Testis (tissue), 3 donors: ENCODE data around the gene WDR86. TPM values are rescaled to one million over a fixed set of nuclear protein-coding genes. Genes with fewer than 3 reads are reported as not detected.

Experiments used
- DNase-seq: peaks from one replicate; pipeline ENCODE4 v3.0.0-alpha.2; 2019
- H3K27ac ChIP-seq, 2 donors: fragments of 200-600 bp; sonication (generic); one replicate each; pipeline ENCODE4 v1.5.1; 2019
- H3K27me3 ChIP-seq: fragments of 200-600 bp; sonication (generic); one replicate; pipeline ENCODE4 v1.5.1; 2019
- H3K36me3 ChIP-seq: fragments of 200-600 bp; sonication (generic); one replicate; pipeline ENCODE4 v1.5.1; 2017; ENCODE audit warnings: low read depth; ENCODE audit errors: missing control alignments
- H3K4me1 ChIP-seq: fragments of 200-600 bp; sonication (generic); one replicate; pipeline ENCODE4 v1.5.1; 2019
- H3K4me3 ChIP-seq, 2 donors: fragments of 200-600 bp; sonication (generic); one replicate each; pipeline ENCODE4 v1.5.1; 2017 to 2019
- H3K9me3 ChIP-seq: fragments of 200-600 bp; sonication (generic); one replicate; pipeline ENCODE4 v1.5.1; 2017
- CTCF ChIP-seq, 3 experiments: fragments of 450-650 bp in 2 of 3; fragments of 200-600 bp in 1 of 3; sonication (generic) in 1 of 3; IDR thresholded peaks; one replicate each; pipeline ENCODE4 v1.5.1; 2016 to 2019; ENCODE audit warnings: antibody characterized with exemption in 3 of 3, mild to moderate bottlenecking in 2 of 3, moderate library complexity in 1 of 3
- POLR2A ChIP-seq: fragments of 450-650 bp; IDR thresholded peaks from one replicate; pipeline ENCODE4 v1.6.1; 2017; ENCODE audit warnings: antibody characterized with exemption, mild to moderate bottlenecking, moderate library complexity
- WGBS, 2 donors: methylation state at CpG; one replicate each; pipeline ENCODE4 v1.1.5; 2018; 5-methylcytosine and 5-hydroxymethylcytosine counted together
- intact Hi-C: fragments of 100-400 bp; cut with DNase I; formaldehyde crosslinking; loops from one replicate; pipeline ENCODE4 v1.15.1; 2023; ENCODE audit warnings: low total_unique reads
- polyA plus RNA-seq: library from polyadenylated mRNA; stranded (reverse); fragments of 350-450 nt; fragmentation: Illumina TruSeq; extraction: RNeasy Lipid Tissue Mini Kit (QIAGEN cat#74804); gene quantifications from one replicate; pipeline ENCODE4 v1.2.3, GENCODE V29; 2014; ENCODE audit warnings: low read depth, low replicate concordance; ENCODE audit not compliant: insufficient read depth
- total RNA-seq, 2 donors: library from RNA; depleted of rRNA; stranded (reverse); fragments of >200 nt; gene quantifications; one replicate each; pipeline ENCODE4 v1.2.3, GENCODE V29; 2016

Gene WDR86
- total and polyA plus RNA-seq, 3 donors from 2014 or later: 2.8 to 20.3 (median 9.6) TPM

- Histone ChIP-seq H3K4me3 (no peak overlapping the region), H3K36me3 (no peaks in the 10 kb centered on the region), H3K27me3 (no peaks in the 10 kb centered on the region), H3K27ac (no peak overlapping the region), H3K4me1 (peaks cover 8% of the 10 kb centered on the region), H3K9me3 (no peaks in the 10 kb centered on the region)
- intact Hi-C loops: no loop called here
- no peak for DNase-seq
- 96 to 100% methylated on average over 9 of the region's 9 CpGs for WGBS, 2 donors
- no peak for TF ChIP-seq POLR2A
- TF ChIP-seq CTCF (IDR thresholded peaks at IDR 0.05): no peak
Observed at GRCh38 chr7:151391358-151391730, 18.5 kb downstream of the WDR86 start.

- TF ChIP-seq CTCF (IDR thresholded peaks at IDR 0.05): no peak
- TF ChIP-seq POLR2A: no peak
- Histone ChIP-seq H3K9me3 (no peaks in the 10 kb centered on the region), H3K27ac (no peak overlapping the region), H3K4me3 (no peak overlapping the region), H3K27me3 (no peaks in the 10 kb centered on the region), H3K4me1 (peaks cover 8% of the 10 kb centered on the region), H3K36me3 (no peaks in the 10 kb centered on the region)
- intact Hi-C loops: no loop called here
- 83 to 87% methylated on average over 24 to 25 of the region's 25 CpGs for WGBS, 2 donors
- no peak for DNase-seq
Observed at GRCh38 chr7:151390598-151391357, 19.1 kb downstream of the WDR86 start.

DNA sequence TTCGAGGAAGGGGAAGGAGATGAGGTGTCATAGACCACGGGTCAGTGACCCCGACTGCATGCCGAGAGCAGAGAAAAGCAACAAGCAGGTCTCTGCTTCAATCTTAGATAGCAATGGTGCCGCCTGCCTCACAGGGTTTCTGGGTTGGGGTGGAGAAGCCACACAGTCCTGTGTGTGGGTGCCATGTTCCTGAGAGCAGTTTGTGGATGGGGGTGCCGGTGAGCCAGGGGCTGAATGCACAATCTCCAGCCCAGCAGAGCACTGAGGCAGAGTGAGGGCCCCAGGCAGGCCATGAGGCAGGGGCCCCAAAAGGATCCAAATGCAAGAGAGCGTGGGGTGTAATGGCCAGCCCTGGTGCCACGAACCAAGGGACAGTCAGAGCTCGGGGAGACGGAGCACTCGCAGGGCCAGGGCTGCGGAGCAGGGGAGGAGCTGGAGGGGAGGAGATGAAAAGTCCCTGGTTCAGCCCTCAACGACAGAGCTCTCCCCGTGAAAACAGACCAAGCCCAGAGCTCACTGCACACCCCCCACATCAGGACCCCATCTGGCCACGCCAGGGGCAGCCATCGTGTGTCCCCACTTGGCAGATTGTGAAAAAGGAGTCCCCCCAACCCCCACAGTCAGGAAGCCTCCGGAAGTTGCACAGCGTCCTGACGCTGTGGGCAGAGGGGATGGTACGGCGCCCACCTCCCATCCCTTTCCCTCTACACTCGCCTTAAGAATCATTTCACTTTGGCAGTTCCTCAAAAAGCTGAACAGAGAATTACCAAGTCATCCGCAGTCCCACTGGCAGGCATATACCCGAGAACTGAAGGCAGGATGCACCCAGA, 19.9 kb downstream of the WDR86 start:
- Histone ChIP-seq H3K9me3 (no peaks in the 10 kb centered on the region), H3K4me1 (peaks cover 8% of the 10 kb centered on the region), H3K27me3 (no peaks in the 10 kb centered on the region), H3K36me3 (no peaks in the 10 kb centered on the region), H3K27ac (no peak overlapping the region), H3K4me3 (no peak overlapping the region)
- TF ChIP-seq CTCF (IDR thresholded peaks at IDR 0.05): no peak
- no peak for TF ChIP-seq POLR2A
- 93% methylated on average over 22 to 24 of the region's 24 CpGs for WGBS, 2 donors
- no peak for DNase-seq
- intact Hi-C loops: no loop called here

DNA sequence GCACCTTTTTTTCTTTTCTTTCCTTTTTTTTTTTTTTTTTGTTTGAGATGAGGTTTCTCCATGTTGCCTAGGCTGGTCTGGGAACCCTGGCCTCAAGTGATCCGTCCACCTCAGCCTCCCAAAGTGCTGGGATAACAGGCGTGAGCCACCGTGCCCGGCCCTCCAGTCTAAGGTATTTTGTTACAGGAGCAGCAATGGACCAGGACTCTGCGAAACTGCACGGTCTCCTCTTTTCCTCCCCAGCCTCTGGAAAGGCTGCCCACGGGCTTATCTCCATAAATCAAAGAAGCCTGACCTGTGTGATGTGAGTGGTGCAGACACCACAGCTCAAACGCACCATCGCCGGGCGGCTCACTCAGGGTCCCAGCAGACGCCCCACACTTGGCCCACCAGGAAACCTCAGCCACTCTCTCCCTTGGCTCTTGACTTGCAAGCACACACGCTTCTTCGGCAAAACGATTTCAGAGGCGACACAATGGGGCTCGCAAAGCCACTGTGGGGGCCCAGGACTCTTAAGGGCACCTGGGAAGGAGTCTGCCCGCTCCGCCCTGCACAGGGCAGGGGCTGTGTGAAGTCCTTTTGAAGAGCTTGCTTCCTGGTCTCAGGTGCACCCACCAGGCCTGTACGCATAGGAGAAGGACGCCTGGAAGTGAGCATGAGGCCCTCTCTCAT, 20.6 kb downstream of the WDR86 start:
- H3K27ac ChIP-seq: no peak overlapping the region
- H3K36me3 ChIP-seq: no peaks in the 10 kb centered on the region
- intact Hi-C loops: no loop called here
- TF ChIP-seq POLR2A (no peak), CTCF (IDR thresholded peaks at IDR 0.05) (no peak)
- DNase-seq: no peak
- H3K4me3 ChIP-seq: no peak overlapping the region
- no peaks in the 10 kb centered on the region for H3K27me3 ChIP-seq
- H3K9me3 ChIP-seq: no peaks in the 10 kb centered on the region
- WGBS, 2 donors: 92% methylated on average over 14 to 21 of the region's 21 CpGs
- H3K4me1 ChIP-seq: peaks cover 8% of the 10 kb centered on the region
